ENCODE measurements around the gene ATP5IF1. TPM values are rescaled to one million over a fixed set of nuclear protein-coding genes. Genes with fewer than 3 reads are reported as not detected.

ATP5IF1 gene
- total and polyA plus RNA-seq, 9 of the 15 experiments (the other 6 are each of a cell fraction or from before 2014, with no cell fraction given), result 292 to 1,422 (median 388) TPM

GRCh38 chr1:28235755-28236655 is at the start of gene ATP5IF1 (continued):
- TF ChIP-seq BRD9 (IDR thresholded peaks at IDR 0.05; ENCODE audit: low read depth, partially characterized antibody), result peak; percentile 80
- TF ChIP-seq SAFB2 (IDR thresholded peaks at IDR 0.05; ENCODE audit: borderline replicate concordance, low read depth, low read length, severe bottlenecking), result no peak
- TF ChIP-seq NONO (IDR thresholded peaks at IDR 0.05; ENCODE audit: low read depth in 2 of 2, low read length in 1 of 2), result peak in 1 of 2 experiments; percentile 61; a peak in 1 of 4 replicates
- no peak for TF ChIP-seq HNRNPH1 (optimal IDR thresholded peaks at IDR 0.05; ENCODE audit: low read depth, low read length)
- TF ChIP-seq KLF1 (tag; IDR thresholded peaks at IDR 0.05), result no peak
- TF ChIP-seq FUS (optimal IDR thresholded peaks at IDR 0.05; ENCODE audit: low read depth, low read length), result no peak
- TF ChIP-seq GTF3C2 (IDR thresholded peaks at IDR 0.05; ENCODE audit: borderline replicate concordance, extremely low read depth, insufficient read length), result no peak
- no peak for TF ChIP-seq ELK3 (CRISPR knock-in tag; IDR thresholded peaks at IDR 0.05)
- TF ChIP-seq NFRKB (IDR thresholded peaks at IDR 0.05; ENCODE audit: low read depth), result peak; percentile 98
- TF ChIP-seq KDM2B (CRISPR knock-in tag; IDR thresholded peaks at IDR 0.05), result no peak
- TF ChIP-seq ZNF408 (CRISPR knock-in tag; IDR thresholded peaks at IDR 0.05; ENCODE audit: low read depth), result no peak
- no peak for TF ChIP-seq SRSF9 (IDR thresholded peaks at IDR 0.05; ENCODE audit: borderline replicate concordance, low read depth, low read length)
- TF ChIP-seq ZNF609 (CRISPR knock-in tag; IDR thresholded peaks at IDR 0.05; ENCODE audit: borderline replicate concordance), result no peak
- no peak for TF ChIP-seq TEAD4 (IDR thresholded peaks at IDR 0.05; ENCODE audit: low read length)
- no peak for TF ChIP-seq TEAD4 (CRISPR knock-in tag; IDR thresholded peaks at IDR 0.05; ENCODE audit: borderline replicate concordance)
- no peak for TF ChIP-seq MBD1 (CRISPR knock-in tag; IDR thresholded peaks at IDR 0.05)

Measured in K562 (cell line).